ENCODE measurements around the gene FOXD3. TPM values are rescaled to one million over a fixed set of nuclear protein-coding genes. Genes with fewer than 3 reads are reported as not detected.
A peak's percentile ranks its signal among the peaks of the same experiment; 100 is the strongest.

FOXD3 gene
- total and polyA plus RNA-seq, 11 donors = 0.03 to 0.81 (median 0.26) TPM; not detected in 1

DNA sequence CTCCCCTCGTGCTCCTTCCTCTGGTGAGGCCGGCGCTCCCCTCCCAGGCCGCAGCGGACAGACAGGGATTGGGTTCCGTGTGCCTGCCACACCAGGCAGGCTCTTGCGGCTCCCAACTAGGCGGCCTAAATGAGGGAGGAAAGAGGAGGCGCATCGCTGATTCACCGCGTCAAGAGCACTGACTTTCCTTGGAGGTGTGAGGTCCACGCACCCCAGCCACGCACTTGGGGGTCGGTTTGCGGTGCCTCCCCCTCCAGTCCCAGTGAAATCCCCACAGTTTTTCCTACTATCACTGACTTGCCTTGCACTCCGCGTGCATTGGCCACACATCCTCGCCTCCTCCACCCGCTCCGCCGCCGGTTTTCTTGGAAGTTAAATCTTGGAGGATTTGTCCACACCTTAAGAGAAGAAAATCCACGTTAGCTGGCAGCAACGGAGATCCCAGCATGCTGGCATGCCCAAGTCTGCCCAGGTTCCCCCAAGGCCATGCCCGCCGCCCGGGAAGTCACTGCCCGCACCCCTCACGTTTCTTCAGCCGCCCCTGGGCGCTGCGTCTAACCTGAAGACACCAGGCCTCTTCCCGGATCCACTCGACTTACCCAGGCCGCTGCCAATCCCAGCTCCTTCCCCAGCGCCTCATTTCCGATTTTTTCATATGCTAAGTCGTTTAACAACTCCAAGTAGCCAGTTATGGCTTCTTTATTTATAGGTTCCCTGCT is 1.1 kb upstream of the FOXD3 start:
- peaks cover 83 to 100% (median 98%) of the 10 kb centered on the region in 9 donors for H3K27me3 ChIP-seq
- no peaks in the 10 kb centered on the region for H3K9me3 ChIP-seq
- DNase-seq (no peak), ATAC-seq (no peak)
- 8 to 13% (median 9%) methylated on average over 34 to 39 of the region's 39 CpGs for WGBS, 4 donors
- TF ChIP-seq, protein P1, sequence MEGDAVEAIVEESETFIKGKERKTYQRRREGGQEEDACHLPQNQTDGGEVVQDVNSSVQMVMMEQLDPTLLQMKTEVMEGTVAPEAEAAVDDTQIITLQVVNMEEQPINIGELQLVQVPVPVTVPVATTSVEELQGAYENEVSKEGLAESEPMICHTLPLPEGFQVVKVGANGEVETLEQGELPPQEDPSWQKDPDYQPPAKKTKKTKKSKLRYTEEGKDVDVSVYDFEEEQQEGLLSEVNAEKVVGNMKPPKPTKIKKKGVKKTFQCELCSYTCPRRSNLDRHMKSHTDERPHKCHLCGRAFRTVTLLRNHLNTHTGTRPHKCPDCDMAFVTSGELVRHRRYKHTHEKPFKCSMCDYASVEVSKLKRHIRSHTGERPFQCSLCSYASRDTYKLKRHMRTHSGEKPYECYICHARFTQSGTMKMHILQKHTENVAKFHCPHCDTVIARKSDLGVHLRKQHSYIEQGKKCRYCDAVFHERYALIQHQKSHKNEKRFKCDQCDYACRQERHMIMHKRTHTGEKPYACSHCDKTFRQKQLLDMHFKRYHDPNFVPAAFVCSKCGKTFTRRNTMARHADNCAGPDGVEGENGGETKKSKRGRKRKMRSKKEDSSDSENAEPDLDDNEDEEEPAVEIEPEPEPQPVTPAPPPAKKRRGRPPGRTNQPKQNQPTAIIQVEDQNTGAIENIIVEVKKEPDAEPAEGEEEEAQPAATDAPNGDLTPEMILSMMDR (IDR thresholded peaks at IDR 0.05) = no peak
- no peak for TF ChIP-seq POLR2A (IDR thresholded peaks at IDR 0.05)
- intact Hi-C loops (cut with DNase I) = no loop called here
- peaks cover 0 to 70% (median 18%) of the 10 kb centered on the region in 12 donors for H3K4me1 ChIP-seq
- no peaks in the 10 kb centered on the region for H3K36me3 ChIP-seq
- peak overlapping the region in 6 of 12 donors; percentile 40 to 67 (median 52) for H3K4me3 ChIP-seq
- peak overlapping the region in 1 of 12 donors; percentile 55 for H3K27ac ChIP-seq

DNA sequence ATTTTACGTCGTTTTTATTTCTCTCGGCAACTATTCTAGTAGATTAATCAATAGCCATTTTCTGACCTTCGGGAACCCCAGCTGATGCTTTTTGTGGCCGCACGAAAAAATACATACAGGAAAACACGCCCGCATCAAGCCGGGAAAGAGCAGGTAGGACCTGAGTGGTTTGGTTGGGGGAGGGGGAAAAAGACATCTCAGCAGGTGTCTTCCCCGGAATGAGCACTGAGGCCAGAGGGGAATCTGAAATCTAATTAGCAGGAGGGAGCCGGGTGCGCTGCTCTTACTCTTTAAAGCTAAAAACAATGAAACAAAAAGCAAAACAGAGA is 618 bp upstream of the FOXD3 start:
- Histone ChIP-seq H3K4me1 (peaks cover 0 to 67% (median 17%) of the 10 kb centered on the region in 12 donors), H3K27ac (peak overlapping the region in 1 of 12 donors; percentile 55), H3K4me3 (peak overlapping the region in 11 of 12 donors; percentile 40 to 67 (median 51)), H3K9me3 (no peaks in the 10 kb centered on the region), H3K27me3 (peaks cover 83 to 100% (median 98%) of the 10 kb centered on the region in 9 donors), H3K36me3 (no peaks in the 10 kb centered on the region)
- no peak for ATAC-seq
- TF ChIP-seq, protein P1 (IDR thresholded peaks at IDR 0.05) = no peak
- TF ChIP-seq POLR2A (IDR thresholded peaks at IDR 0.05) = no peak
- intact Hi-C loops (cut with DNase I) = no loop called here
- 5 to 8% (median 7%) methylated on average over 12 of the region's 12 CpGs for WGBS, 4 donors
- no peak for DNase-seq

DNA sequence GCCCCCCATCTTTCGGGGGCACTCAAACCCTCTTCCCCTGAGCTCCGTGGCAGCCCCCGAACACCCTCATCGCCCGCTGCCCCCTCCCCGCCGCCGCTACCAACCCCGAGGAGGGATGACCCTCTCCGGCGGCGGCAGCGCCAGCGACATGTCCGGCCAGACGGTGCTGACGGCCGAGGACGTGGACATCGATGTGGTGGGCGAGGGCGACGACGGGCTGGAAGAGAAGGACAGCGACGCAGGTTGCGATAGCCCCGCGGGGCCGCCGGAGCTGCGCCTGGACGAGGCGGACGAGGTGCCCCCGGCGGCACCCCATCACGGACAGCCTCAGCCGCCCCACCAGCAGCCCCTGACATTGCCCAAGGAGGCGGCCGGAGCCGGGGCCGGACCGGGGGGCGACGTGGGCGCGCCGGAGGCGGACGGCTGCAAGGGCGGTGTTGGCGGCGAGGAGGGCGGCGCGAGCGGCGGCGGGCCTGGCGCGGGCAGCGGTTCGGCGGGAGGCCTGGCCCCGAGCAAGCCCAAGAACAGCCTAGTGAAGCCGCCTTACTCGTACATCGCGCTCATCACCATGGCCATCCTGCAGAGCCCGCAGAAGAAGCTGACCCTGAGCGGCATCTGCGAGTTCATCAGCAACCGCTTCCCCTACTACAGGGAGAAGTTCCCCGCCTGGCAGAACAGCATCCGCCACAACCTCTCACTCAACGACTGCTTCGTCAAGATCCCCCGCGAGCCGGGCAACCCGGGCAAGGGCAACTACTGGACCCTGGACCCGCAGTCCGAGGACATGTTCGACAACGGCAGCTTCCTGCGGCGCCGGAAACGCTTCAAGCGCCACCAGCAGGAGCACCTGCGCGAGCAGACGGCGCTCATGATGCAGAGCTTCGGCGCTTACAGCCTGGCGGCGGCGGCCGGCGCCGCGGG is 837 bp downstream of the FOXD3 start:
- Histone ChIP-seq H3K27me3 (peaks cover 80 to 100% (median 98%) of the 10 kb centered on the region in 9 donors), H3K36me3 (no peaks in the 10 kb centered on the region), H3K4me1 (peaks cover 0 to 56% (median 11%) of the 10 kb centered on the region in 12 donors), H3K4me3 (peak overlapping the region; percentile 32 to 67 (median 50)), H3K27ac (peak overlapping the region in 1 of 12 donors; percentile 55), H3K9me3 (no peaks in the 10 kb centered on the region)
- ATAC-seq (no peak), DNase-seq (no peak)
- WGBS, 4 donors = 1 to 5% (median 3%) methylated on average over 22 to 104 of the region's 104 CpGs
- intact Hi-C loops (cut with DNase I) = no loop called here
- TF ChIP-seq, protein P1 (IDR thresholded peaks at IDR 0.05) = no peak
- TF ChIP-seq POLR2A (IDR thresholded peaks at IDR 0.05) = no peak
